RKO (cell line): ENCODE measurements around the gene PRPF39.
"Not testable (repeated sequence)": the region's sequence is repeated elsewhere in the genome, so short reads cannot be mapped to it uniquely, and the experiment has no call there.

Source experiments
- DNase-seq: peaks from one replicate; pipeline ENCODE4 v3.0.0-alpha.2; 2016; ENCODE audit warnings: low spot score

The PRPF39 gene

DNA sequence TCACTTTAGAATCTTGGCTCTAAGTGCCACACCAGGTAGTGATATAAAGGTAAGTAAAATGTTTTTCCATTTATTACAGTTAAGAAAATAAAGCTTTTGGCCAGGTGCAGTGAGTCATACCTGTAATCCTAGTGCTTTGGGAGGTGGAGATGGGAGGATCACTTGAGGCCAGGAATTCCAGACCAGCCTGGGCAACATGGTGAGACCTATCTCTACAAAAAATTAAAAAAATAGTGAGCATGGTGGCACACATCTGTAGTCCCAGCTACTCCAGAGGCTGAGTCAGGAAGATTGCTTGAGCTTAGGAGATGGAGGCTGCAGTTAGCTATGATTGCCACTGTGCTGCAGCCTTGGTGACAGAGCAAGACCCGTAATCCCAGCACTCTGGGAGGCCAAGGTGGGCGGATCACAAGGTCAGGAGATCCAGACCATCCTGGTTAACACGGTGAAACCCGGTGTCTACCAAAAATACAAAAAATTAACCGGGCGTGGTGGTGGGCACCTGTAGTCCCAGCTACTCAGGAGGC, 56.8 kb downstream of the PRPF39 start:
- peak; percentile 47 for DNase-seq

DNA sequence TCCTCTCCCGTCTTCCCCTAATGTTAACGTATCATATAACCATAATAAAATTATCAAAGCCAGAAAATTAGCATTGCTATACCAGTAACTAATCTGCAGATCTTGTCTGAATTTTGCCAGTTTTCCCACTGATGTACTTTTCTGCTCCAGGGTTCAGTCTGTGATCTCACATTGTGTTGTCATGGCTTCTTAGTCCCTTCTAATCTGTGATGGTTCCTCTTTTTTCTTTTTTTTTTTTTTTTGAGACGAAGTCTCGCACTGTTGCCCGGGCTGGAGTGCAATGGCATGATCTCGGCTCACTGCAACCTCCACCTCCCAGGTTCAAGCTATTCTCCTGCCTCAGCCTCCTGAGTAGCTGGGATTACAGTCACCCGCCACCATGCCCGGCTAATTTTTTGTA, 58.2 kb downstream of the PRPF39 start:
- not testable (repeated sequence) for DNase-seq

DNA sequence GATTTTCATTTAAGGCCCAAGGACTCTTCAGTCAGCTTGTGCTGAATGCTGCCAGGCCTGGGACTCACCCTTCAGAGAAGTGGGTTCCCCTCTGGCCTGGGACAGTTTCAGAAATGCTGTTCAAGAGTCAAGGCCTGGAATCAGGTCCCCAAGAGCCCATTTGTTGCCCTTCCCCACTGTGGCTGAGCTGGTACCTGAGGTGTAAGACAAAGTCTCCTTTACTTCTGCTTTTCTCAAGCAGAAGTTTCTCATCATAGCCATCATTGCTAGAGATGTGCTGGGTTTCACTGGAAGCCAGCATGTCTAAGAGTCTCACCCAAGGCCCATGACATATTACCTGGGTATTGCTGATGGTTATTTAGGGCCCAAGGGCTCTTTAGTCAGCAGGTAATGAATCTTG, 60.7 kb downstream of the PRPF39 start:
- no peak for DNase-seq

DNA sequence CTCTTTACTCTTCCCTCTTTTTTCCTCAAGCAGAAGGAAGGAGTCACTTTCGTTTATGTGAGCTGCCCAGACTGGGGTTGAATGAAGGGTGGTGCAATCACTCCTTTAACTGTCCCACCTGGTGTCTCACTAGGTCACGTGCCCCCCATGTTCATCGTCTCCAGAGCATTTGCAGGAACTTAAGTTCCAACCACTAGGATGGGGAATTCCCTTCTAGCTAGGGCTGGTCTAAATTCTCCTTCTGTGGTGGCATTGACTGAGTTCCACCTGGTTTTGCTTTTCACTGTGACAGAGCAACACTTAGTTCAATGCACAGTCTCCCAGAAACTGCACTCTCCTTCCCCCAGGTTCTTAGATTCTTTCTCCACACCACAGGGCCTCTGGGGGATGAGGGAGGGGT, 61.3 kb downstream of the PRPF39 start:
- DNase-seq, result no peak

DNA sequence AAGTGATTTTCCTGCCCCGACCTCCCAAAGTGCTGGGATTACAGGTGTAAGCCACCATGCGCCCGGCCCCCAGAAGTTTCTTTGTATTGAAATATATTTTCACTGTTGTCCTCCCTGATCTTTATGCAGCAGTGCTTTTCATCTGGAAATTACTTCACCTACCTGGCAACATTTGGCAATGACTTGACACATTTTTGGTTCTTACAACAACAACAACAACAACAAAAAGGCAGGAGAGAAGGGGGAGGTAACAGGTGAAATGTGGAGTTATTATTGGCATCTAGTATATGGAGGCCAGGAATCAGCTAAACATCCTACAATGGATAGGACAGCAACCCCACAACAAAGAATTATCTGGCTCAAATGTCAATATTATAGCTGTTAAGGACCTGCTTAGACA, 65.7 kb downstream of the PRPF39 start:
- DNase-seq, result no peak

DNA sequence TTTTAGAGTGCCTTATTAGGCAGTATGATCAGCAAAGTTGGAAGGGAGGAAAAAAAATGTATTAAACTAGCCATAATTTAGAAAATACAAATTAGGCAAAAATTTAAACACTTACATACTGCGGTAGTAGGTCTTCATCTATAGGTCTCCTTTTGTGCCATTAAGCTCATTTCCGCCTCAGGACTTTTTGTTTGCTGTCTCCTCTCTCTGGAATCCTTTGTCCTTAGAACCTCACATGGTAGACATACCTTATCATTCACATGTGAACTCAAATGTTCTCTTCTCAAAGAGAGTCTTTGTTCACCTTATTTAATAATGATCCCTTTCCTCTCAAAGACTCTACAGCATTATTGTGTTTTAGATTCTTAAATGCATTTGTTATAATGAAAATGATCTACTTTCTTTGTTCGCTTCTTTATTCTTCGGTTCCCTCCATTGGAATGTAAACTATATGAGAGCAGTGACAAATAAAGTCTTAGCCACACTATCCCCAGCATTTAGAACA, 66.5 kb downstream of the PRPF39 start:
- DNase-seq, result no peak

DNA sequence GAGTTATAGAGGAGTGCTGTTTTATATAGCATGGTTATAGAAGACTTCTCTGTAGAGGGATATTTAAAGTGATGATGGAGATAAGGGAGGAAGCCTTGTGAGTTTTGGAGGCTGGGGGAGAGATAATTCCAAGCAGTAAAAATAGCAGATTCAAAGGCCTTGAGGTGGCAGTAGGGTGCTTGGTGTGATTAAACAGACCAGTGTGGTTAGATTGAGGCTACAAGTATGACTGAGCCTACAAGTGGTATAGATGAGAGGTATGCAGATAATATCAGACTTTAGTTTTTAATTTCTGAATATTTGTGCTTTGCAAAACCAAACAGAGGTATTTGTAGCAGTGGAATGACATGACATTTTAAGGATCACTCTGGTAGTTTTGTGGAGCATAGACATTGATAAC, 72.2 kb downstream of the PRPF39 start:
- peak; percentile 14 for DNase-seq
